KMS-11 (cell line): ENCODE measurements around the gene XRCC3.

Experiments used
- H2AFZ ChIP-seq: fragments of 200-600 bp; sonication (generic); 2 replicates; pipeline ENCODE4 v1.6.1; 2016; ENCODE audit warnings: antibody characterized with exemption, mixed run types, low read depth
- H3K27ac ChIP-seq: fragments of 200-600 bp; sonication (generic); 2 replicates; pipeline ENCODE4 v1.6.1; 2016; ENCODE audit warnings: mild to moderate bottlenecking, mixed run types
- H3K27me3 ChIP-seq: fragments of 200-600 bp; sonication (generic); 2 replicates; pipeline ENCODE4 v1.6.1; 2017; ENCODE audit warnings: mild to moderate bottlenecking, low read depth, mixed run types, moderate library complexity; ENCODE audit not compliant: insufficient read depth
- H3K36me3 ChIP-seq: fragments of 200-600 bp; sonication (generic); 2 replicates; pipeline ENCODE4 v1.6.1; 2017; ENCODE audit warnings: mild to moderate bottlenecking, mixed run types; ENCODE audit not compliant: insufficient read depth
- H3K4me1 ChIP-seq: fragments of 200-600 bp; sonication (generic); 2 replicates; pipeline ENCODE4 v1.6.1; 2016; ENCODE audit warnings: mild to moderate bottlenecking, low read depth, mixed run types; ENCODE audit not compliant: poor library complexity, severe bottlenecking
- H3K4me2 ChIP-seq: fragments of 200-600 bp; sonication (generic); 2 replicates; pipeline ENCODE4 v1.7.0; 2016; ENCODE audit warnings: mild to moderate bottlenecking, mixed run types
- H3K4me3 ChIP-seq: fragments of 200-600 bp; sonication (generic); IDR thresholded peaks from 2 replicates; pipeline ENCODE4 v1.6.1; 2017; ENCODE audit warnings: low read depth, low read length, mixed read lengths; ENCODE audit not compliant: insufficient read depth
- H3K79me2 ChIP-seq: fragments of 200-600 bp; sonication (generic); 2 replicates; pipeline ENCODE4 v1.6.1; 2016; ENCODE audit warnings: low read depth, mixed run types; ENCODE audit not compliant: insufficient read depth
- H3K9ac ChIP-seq: fragments of 200-600 bp; sonication (generic); 2 replicates; pipeline ENCODE4 v1.6.1; 2016; ENCODE audit warnings: mild to moderate bottlenecking, mixed run types
- H4K20me1 ChIP-seq: fragments of 200-600 bp; sonication (generic); 2 replicates; pipeline ENCODE4 v1.6.1; 2016; ENCODE audit warnings: mild to moderate bottlenecking, mixed run types; ENCODE audit not compliant: insufficient read depth
- CTCF ChIP-seq: fragments of 200-600 bp; sonication (generic); conservative IDR thresholded peaks from 2 replicates; pipeline ENCODE4 v1.6.1; 2017; ENCODE audit warnings: low read depth, mild to moderate bottlenecking, antibody characterized with exemption, low read length, moderate library complexity, mixed read lengths

XRCC3 gene

GRCh38 chr14:103705118-103705503 is 10.1 kb downstream of the XRCC3 start:
- Histone ChIP-seq H4K20me1 (no peaks in the 10 kb centered on the region), H2AFZ (no peak overlapping the region), H3K79me2 (no peaks in the 10 kb centered on the region), H3K27ac (no peak overlapping the region), H3K4me1 (no peaks in the 10 kb centered on the region), H3K9ac (no peak overlapping the region), H3K27me3 (no peaks in the 10 kb centered on the region), H3K4me3 (no peak overlapping the region), H3K4me2 (no peak overlapping the region), H3K36me3 (no peaks in the 10 kb centered on the region)
- no peak for TF ChIP-seq CTCF

GRCh38 chr14:103704708-103705107 is 10.5 kb downstream of the XRCC3 start:
- H3K4me3 ChIP-seq = no peak overlapping the region
- no peak overlapping the region for H3K4me2 ChIP-seq
- no peak overlapping the region for H3K9ac ChIP-seq
- H3K4me1 ChIP-seq = no peaks in the 10 kb centered on the region
- H3K79me2 ChIP-seq = no peaks in the 10 kb centered on the region
- no peaks in the 10 kb centered on the region for H3K36me3 ChIP-seq
- H3K27me3 ChIP-seq = no peaks in the 10 kb centered on the region
- no peak overlapping the region for H3K27ac ChIP-seq
- no peaks in the 10 kb centered on the region for H4K20me1 ChIP-seq
- no peak overlapping the region for H2AFZ ChIP-seq
- TF ChIP-seq CTCF = no peak

GRCh38 chr14:103703433-103704385 is 11.5 kb downstream of the XRCC3 start:
- Histone ChIP-seq H3K4me2 (no peak overlapping the region), H2AFZ (no peak overlapping the region), H4K20me1 (no peaks in the 10 kb centered on the region), H3K79me2 (no peaks in the 10 kb centered on the region), H3K4me3 (no peak overlapping the region), H3K36me3 (no peaks in the 10 kb centered on the region), H3K4me1 (no peaks in the 10 kb centered on the region), H3K9ac (no peak overlapping the region), H3K27ac (no peak overlapping the region), H3K27me3 (no peaks in the 10 kb centered on the region)
- no peak for TF ChIP-seq CTCF

- Histone ChIP-seq H2AFZ (no peak overlapping the region), H3K4me1 (no peaks in the 10 kb centered on the region), H3K9ac (no peak overlapping the region), H3K4me3 (no peak overlapping the region), H3K4me2 (no peak overlapping the region), H3K27ac (no peak overlapping the region), H3K27me3 (no peaks in the 10 kb centered on the region), H4K20me1 (no peaks in the 10 kb centered on the region), H3K36me3 (no peaks in the 10 kb centered on the region), H3K79me2 (no peaks in the 10 kb centered on the region)
- no peak for TF ChIP-seq CTCF
These were observed 12.5 kb downstream of the XRCC3 start for GRCh38 chr14:103702497-103703432.
